Type B pancreatic cell (in vitro differentiated cells): ENCODE data around the gene NUP210. TPM values are rescaled to one million over a fixed set of nuclear protein-coding genes. Genes with fewer than 3 reads are reported as not detected.

Source experiments
- DNase-seq: peaks from one replicate; pipeline ENCODE4 v3.0.0; 2021; ENCODE audit warnings: mixed read lengths; ENCODE audit not compliant: unreplicated experiment; ENCODE audit errors: extremely low spot score
- H3K27ac Mint-ChIP-seq: 2 replicates; pipeline ENCODE4 v1.8.0; 2021; ENCODE audit warnings: mild to moderate bottlenecking, mixed read lengths
- H3K27me3 Mint-ChIP-seq: 2 replicates; pipeline ENCODE4 v1.8.0; 2021; ENCODE audit warnings: mixed read lengths
- H3K36me3 Mint-ChIP-seq: 2 replicates; pipeline ENCODE4 v1.8.0; 2021; ENCODE audit warnings: mixed read lengths
- H3K4me1 Mint-ChIP-seq: one replicate; pipeline ENCODE4 v1.8.0; 2021; ENCODE audit warnings: mixed read lengths; ENCODE audit not compliant: unreplicated experiment
- H3K4me3 Mint-ChIP-seq: 2 replicates; pipeline ENCODE4 v1.8.0; 2021; ENCODE audit warnings: mild to moderate bottlenecking, mixed read lengths
- H3K9me3 Mint-ChIP-seq: 2 replicates; pipeline ENCODE4 v1.8.0; 2021; ENCODE audit warnings: mixed read lengths
- CTCF ChIP-seq: fragments of 200-600 bp; sonication (generic); conservative IDR thresholded peaks from 2 replicates; pipeline ENCODE4 v1.5.0; 2021; ENCODE audit warnings: antibody characterized with exemption, mild to moderate bottlenecking
- total RNA-seq: library from RNA; stranded (reverse); gene quantifications from 2 replicates; pipeline ENCODE4 v1.2.1, GENCODE V29; 2021; ENCODE audit warnings: low replicate concordance

NUP210 gene
- total RNA-seq, 1 donor from 2014 or later: 26.5 TPM

- Mint-ChIP-seq H3K27ac (no peak overlapping the region), H3K4me1 (no peaks in the 10 kb centered on the region), H3K4me3 (no peak overlapping the region), H3K27me3 (peaks cover 6% of the 10 kb centered on the region), H3K9me3 (no peaks in the 10 kb centered on the region), H3K36me3 (no peaks in the 10 kb centered on the region)
- no peak for DNase-seq
- no peak for TF ChIP-seq CTCF
Observed at GRCh38 chr3:13426591-13426990, 6.5 kb upstream of the NUP210 start.

GRCh38 chr3:13425689-13426088 lies 5.6 kb upstream of the NUP210 start:
- TF ChIP-seq CTCF: no peak
- H3K9me3 Mint-ChIP-seq: no peaks in the 10 kb centered on the region
- peaks cover 13% of the 10 kb centered on the region for H3K27me3 Mint-ChIP-seq
- no peak overlapping the region for H3K4me3 Mint-ChIP-seq
- no peak overlapping the region for H3K27ac Mint-ChIP-seq
- no peak for DNase-seq
- H3K4me1 Mint-ChIP-seq: peaks cover 5% of the 10 kb centered on the region
- H3K36me3 Mint-ChIP-seq: no peaks in the 10 kb centered on the region

- Mint-ChIP-seq H3K4me3 (no peak overlapping the region), H3K9me3 (no peaks in the 10 kb centered on the region), H3K27me3 (peaks cover 14% of the 10 kb centered on the region), H3K36me3 (no peaks in the 10 kb centered on the region), H3K4me1 (peaks cover 6% of the 10 kb centered on the region), H3K27ac (no peak overlapping the region)
- no peak for DNase-seq
- TF ChIP-seq CTCF: no peak
Observed at GRCh38 chr3:13424865-13425617, 4.9 kb upstream of the NUP210 start.

- H3K27ac Mint-ChIP-seq: no peak overlapping the region
- H3K36me3 Mint-ChIP-seq: no peaks in the 10 kb centered on the region
- H3K4me3 Mint-ChIP-seq: no peak overlapping the region
- peaks cover 14% of the 10 kb centered on the region for H3K27me3 Mint-ChIP-seq
- H3K9me3 Mint-ChIP-seq: no peaks in the 10 kb centered on the region
- peaks cover 6% of the 10 kb centered on the region for H3K4me1 Mint-ChIP-seq
- no peak for DNase-seq
- no peak for TF ChIP-seq CTCF
Observed at GRCh38 chr3:13424141-13424844, 4.2 kb upstream of the NUP210 start.

GRCh38 chr3:13420831-13421765 lies 976 bp upstream of the NUP210 start:
- Mint-ChIP-seq H3K4me1 (peaks cover 17% of the 10 kb centered on the region), H3K27ac (peak overlapping the region; percentile 82), H3K36me3 (no peaks in the 10 kb centered on the region), H3K27me3 (peaks cover 19% of the 10 kb centered on the region), H3K9me3 (no peaks in the 10 kb centered on the region), H3K4me3 (peak overlapping the region; percentile 85)
- TF ChIP-seq CTCF: no peak
- DNase-seq: no peak
